H9 (cell line): ENCODE data around the gene BIN1. TPM values are rescaled to one million over a fixed set of nuclear protein-coding genes. Genes with fewer than 3 reads are reported as not detected.

Source experiments
- DNase-seq: peaks from one replicate; pipeline ENCODE4 v3.0.0-alpha.2; 2017
- H2AFZ ChIP-seq: one replicate; pipeline ENCODE4 v1.6.1; 2013; ENCODE audit warnings: mild to moderate bottlenecking, low read length, control low read depth, moderate library complexity
- H2AK5ac ChIP-seq: 2 replicates; pipeline ENCODE4 v1.6.1; 2013; ENCODE audit warnings: low read length, control low read depth, mixed read lengths; ENCODE audit not compliant: insufficient read length
- H2BK120ac ChIP-seq: one replicate; pipeline ENCODE4 v1.6.1; 2013; ENCODE audit warnings: low read depth, mild to moderate bottlenecking, low read length, control low read depth, inconsistent platforms; ENCODE audit not compliant: poor library complexity, severe bottlenecking
- H2BK12ac ChIP-seq: 2 replicates; pipeline ENCODE4 v1.6.1; 2013; ENCODE audit warnings: low read length, control low read depth, mixed read lengths, low read depth; ENCODE audit not compliant: insufficient read length
- H2BK15ac ChIP-seq: 2 replicates; pipeline ENCODE4 v1.6.1; 2013; ENCODE audit warnings: low read depth, low read length, control low read depth
- H2BK20ac ChIP-seq: one replicate; pipeline ENCODE4 v1.6.1; 2013; ENCODE audit warnings: low read depth, mild to moderate bottlenecking, low read length, control low read depth, inconsistent platforms; ENCODE audit not compliant: poor library complexity, severe bottlenecking
- H2BK5ac ChIP-seq: 2 replicates; pipeline ENCODE4 v1.6.1; 2013; ENCODE audit warnings: low read length, control low read depth, mixed read lengths; ENCODE audit not compliant: insufficient read length
- H3K14ac ChIP-seq: 2 replicates; pipeline ENCODE4 v1.6.1; 2013; ENCODE audit warnings: low read length, control low read depth; ENCODE audit not compliant: insufficient read depth
- H3K18ac ChIP-seq: 2 replicates; pipeline ENCODE4 v1.6.1; 2013; ENCODE audit warnings: low read depth, mild to moderate bottlenecking, mixed read lengths, low read length, control low read depth; ENCODE audit not compliant: insufficient read length
- H3K23ac ChIP-seq: 2 replicates; pipeline ENCODE4 v1.6.1; 2013; ENCODE audit warnings: low read length, control low read depth, mixed read lengths, low read depth; ENCODE audit not compliant: insufficient read length
- H3K23me2 ChIP-seq: 2 replicates; pipeline ENCODE4 v1.6.1; 2013; ENCODE audit warnings: low read depth, mild to moderate bottlenecking, mixed read lengths, low read length, control low read depth; ENCODE audit not compliant: insufficient read length, poor library complexity, severe bottlenecking
- H3K27ac ChIP-seq: 2 replicates; pipeline ENCODE4 v1.5.1; 2013; ENCODE audit warnings: low read length, control low read depth, mixed read lengths, low read depth; ENCODE audit not compliant: insufficient read length
- H3K27me3 ChIP-seq: 2 replicates; pipeline ENCODE4 v1.6.1; 2013; ENCODE audit warnings: low read length, control low read depth, inconsistent platforms; ENCODE audit not compliant: insufficient read depth
- H3K4ac ChIP-seq: 2 replicates; pipeline ENCODE4 v1.6.1; 2013; ENCODE audit warnings: low read depth, mild to moderate bottlenecking, control low read depth, inconsistent platforms, low read length, moderate library complexity
- H3K4me1 ChIP-seq: 2 replicates; pipeline ENCODE4 v1.6.1; 2013; ENCODE audit warnings: low read length, control low read depth, inconsistent platforms; ENCODE audit not compliant: insufficient read depth
- H3K4me2 ChIP-seq: 2 replicates; pipeline ENCODE4 v1.6.1; 2013; ENCODE audit warnings: low read length, control low read depth, mixed read lengths; ENCODE audit not compliant: insufficient read length, insufficient read depth
- H3K56ac ChIP-seq: 2 replicates; pipeline ENCODE4 v1.6.1; 2013; ENCODE audit warnings: low read depth, mild to moderate bottlenecking, mixed read lengths, low read length, control low read depth; ENCODE audit not compliant: insufficient read length
- H3K79me1 ChIP-seq: 2 replicates; pipeline ENCODE4 v1.6.1; 2013; ENCODE audit warnings: low read depth, mild to moderate bottlenecking, moderate library complexity, low read length, control low read depth, inconsistent platforms; ENCODE audit not compliant: insufficient read depth, poor library complexity, severe bottlenecking
- H3K79me2 ChIP-seq: 2 replicates; pipeline ENCODE4 v1.6.1; 2013; ENCODE audit warnings: low read length, control low read depth, inconsistent platforms; ENCODE audit not compliant: insufficient read depth
- H3K9ac ChIP-seq: 2 replicates; pipeline ENCODE4 v1.6.1; 2013; ENCODE audit warnings: low read length, control low read depth, mixed read lengths; ENCODE audit not compliant: insufficient read length; ENCODE audit errors: extremely low read depth
- H3K9me3 ChIP-seq: one replicate; pipeline ENCODE4 v1.6.1; 2013; ENCODE audit warnings: low read depth, low read length, inconsistent platforms; ENCODE audit not compliant: control insufficient read depth
- H3T11ph ChIP-seq: one replicate; pipeline ENCODE4 v1.6.1; 2013; ENCODE audit warnings: mild to moderate bottlenecking, low read length, control low read depth, inconsistent platforms
- H4K20me1 ChIP-seq: one replicate; pipeline ENCODE4 v1.6.1; 2013; ENCODE audit not compliant: control insufficient read depth, insufficient read length, insufficient read depth
- H4K5ac ChIP-seq: 2 replicates; pipeline ENCODE4 v1.6.1; 2013; ENCODE audit warnings: low read depth, mild to moderate bottlenecking, mixed read lengths, low read length, control low read depth; ENCODE audit not compliant: insufficient read length
- H4K8ac ChIP-seq: replicated peaks from 2 replicates; pipeline ENCODE4 v1.6.1; 2013; ENCODE audit warnings: low read length, control low read depth, mixed read lengths, low read depth; ENCODE audit not compliant: insufficient read length
- H4K91ac ChIP-seq: 2 replicates; pipeline ENCODE4 v1.6.1; 2013; ENCODE audit warnings: low read depth, mild to moderate bottlenecking, moderate library complexity, mixed read lengths, low read length, control low read depth; ENCODE audit not compliant: insufficient read length
- H3K27ac Mint-ChIP-seq, 3 experiments: 2 replicates in 2 of 3; 3 replicates in 1 of 3; pipeline ENCODE4 v1.8.0; 2020 to 2021; ENCODE audit warnings: mixed read lengths in 3 of 3, mild to moderate bottlenecking in 1 of 3, moderate library complexity in 1 of 3
- H3K27me3 Mint-ChIP-seq: 2 replicates; pipeline ENCODE4 v1.8.0; 2021; ENCODE audit warnings: low read depth, mild to moderate bottlenecking, moderate library complexity, mixed read lengths
- H3K36me3 Mint-ChIP-seq, 3 experiments: 2 replicates in 2 of 3; 3 replicates in 1 of 3; pipeline ENCODE4 v1.8.0; 2020 to 2021; ENCODE audit warnings: low read depth in 3 of 3, mixed read lengths in 3 of 3; ENCODE audit not compliant: insufficient read depth in 1 of 3
- H3K4me1 Mint-ChIP-seq, 2 experiments: 2 replicates each; pipeline ENCODE4 v1.8.0; 2020; ENCODE audit warnings: mixed read lengths in 2 of 2
- H3K4me3 Mint-ChIP-seq, 2 experiments: 2 replicates in 1 of 2; 3 replicates in 1 of 2; pipeline ENCODE4 v1.8.0; 2020 to 2021; ENCODE audit warnings: mild to moderate bottlenecking in 2 of 2, mixed read lengths in 2 of 2, moderate library complexity in 1 of 2
- H3K9me3 Mint-ChIP-seq, 2 experiments: 2 replicates in 1 of 2; 3 replicates in 1 of 2; pipeline ENCODE4 v1.8.0; 2020; ENCODE audit warnings: mild to moderate bottlenecking in 2 of 2, mixed read lengths in 2 of 2, moderate library complexity in 1 of 2
- CTCF ChIP-seq: fragments of 200-600 bp; sonication (generic); conservative IDR thresholded peaks from 3 replicates; pipeline ENCODE4 v1.8.0; 2021; ENCODE audit warnings: antibody characterized with exemption, mild to moderate bottlenecking
- WGBS: extraction: QIAGEN DNeasy Blood & Tissue Kit; methylation state at CpG from one replicate; pipeline ENCODE4 v1.1.7; 2013; ENCODE audit warnings: missing lambda C conversion rate, low lambda C conversion rate, mixed read lengths; ENCODE audit not compliant: insufficient read length; ENCODE audit errors: extremely low coverage; 5-methylcytosine and 5-hydroxymethylcytosine counted together
- total RNA-seq: library from RNA; stranded (reverse); gene quantifications from 2 replicates; pipeline ENCODE4 v1.2.1, GENCODE V29; 2021

BIN1 gene
- total RNA-seq, 1 experiment from 2014 or later = 32.0 TPM

GRCh38 chr2:127118038-127118437, 11.1 kb upstream of the BIN1 start:
- Histone ChIP-seq H2BK120ac (no peak overlapping the region), H3K18ac (no peak overlapping the region), H4K20me1 (no peaks in the 10 kb centered on the region), H2BK12ac (no peak overlapping the region), H2BK5ac (no peak overlapping the region), H3K79me2 (no peaks in the 10 kb centered on the region), H3K4me1 (no peaks in the 10 kb centered on the region), H3K14ac (no peak overlapping the region), H3K4ac (no peak overlapping the region), H3K79me1 (no peaks in the 10 kb centered on the region), H3K4me2 (no peak overlapping the region), H4K91ac (no peak overlapping the region), H3K27ac (no peak overlapping the region), H4K5ac (no peak overlapping the region), H4K8ac (no peak overlapping the region), H2BK20ac (no peak overlapping the region), H2BK15ac (no peak overlapping the region), H3K9ac (no peak overlapping the region), H2AK5ac (no peak overlapping the region), H3K23me2 (no peaks in the 10 kb centered on the region), H3K23ac (no peak overlapping the region), H2AFZ (no peak overlapping the region), H3T11ph (no peak overlapping the region), H3K56ac (no peak overlapping the region), H3K9me3 (peaks cover 5% of the 10 kb centered on the region), H3K27me3 (no peaks in the 10 kb centered on the region)
- WGBS = no CpG with 5 or more reads among the region's 5 CpGs
- TF ChIP-seq CTCF = no peak
- no peaks in the 10 kb centered on the region for H3K4me1 Mint-ChIP-seq
- H3K36me3 Mint-ChIP-seq = peaks cover 10 to 15% (median 12%) of the 10 kb centered on the region in 3 experiments; a peak in 6 of 7 replicates
- no peak overlapping the region for H3K4me3 Mint-ChIP-seq
- no peak overlapping the region for H3K27ac Mint-ChIP-seq
- peaks cover 19 to 24% of the 10 kb centered on the region in 2 experiments for H3K9me3 Mint-ChIP-seq
- DNase-seq = no peak
- peaks cover 24% of the 10 kb centered on the region for H3K27me3 Mint-ChIP-seq
